ENCODE measurements around the gene DNAJC3. TPM values are rescaled to one million over a fixed set of nuclear protein-coding genes. Genes with fewer than 3 reads are reported as not detected.
A peak's percentile ranks its signal among the peaks of the same experiment; 100 is the strongest.

Gene DNAJC3
- total and polyA plus RNA-seq, 9 donors = 13.9 to 26.3 (median 18.1) TPM

DNA sequence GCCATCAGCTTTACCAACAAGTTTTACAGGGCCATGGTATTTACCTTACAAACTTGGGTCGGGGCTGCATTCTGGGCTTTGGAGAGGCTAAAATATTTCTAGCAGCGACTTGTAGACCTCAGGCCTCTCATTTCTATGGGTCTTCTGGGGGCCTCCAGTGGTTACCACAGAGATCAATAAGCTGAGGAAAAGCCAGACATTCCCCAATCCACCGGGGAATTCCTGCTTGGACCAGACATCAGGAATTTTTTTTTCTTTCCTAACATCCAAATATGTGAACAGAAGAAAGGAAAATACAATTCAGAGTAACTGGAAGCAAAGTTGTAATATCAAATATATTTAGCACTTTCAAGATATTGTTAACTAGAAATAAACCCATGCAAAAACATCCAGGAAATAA, 33.9 kb upstream of the DNAJC3 start:
- Histone ChIP-seq H3K27ac (ENCODE audit: low read length) (peak overlapping the region; percentile 89), H3K4me3 (ENCODE audit: low read length) (peak overlapping the region; percentile 66), H3K27me3 (ENCODE audit: control insufficient read depth, insufficient read depth, low read length) (peaks cover 7% of the 10 kb centered on the region), H3K4me1 (ENCODE audit: control insufficient read depth, insufficient read depth, low read length) (peaks cover 18% of the 10 kb centered on the region), H3K9me3 (replicated peaks; ENCODE audit: control insufficient read depth, low read depth, low read length) (no peaks in the 10 kb centered on the region), H3K36me3 (ENCODE audit: control insufficient read depth, insufficient read depth, low read length) (peaks cover 8% of the 10 kb centered on the region)
- DNase-seq = no peak
- WGBS (ENCODE audit: insufficient coverage) = 35% methylated on average over 2 of the region's 3 CpGs

DNA sequence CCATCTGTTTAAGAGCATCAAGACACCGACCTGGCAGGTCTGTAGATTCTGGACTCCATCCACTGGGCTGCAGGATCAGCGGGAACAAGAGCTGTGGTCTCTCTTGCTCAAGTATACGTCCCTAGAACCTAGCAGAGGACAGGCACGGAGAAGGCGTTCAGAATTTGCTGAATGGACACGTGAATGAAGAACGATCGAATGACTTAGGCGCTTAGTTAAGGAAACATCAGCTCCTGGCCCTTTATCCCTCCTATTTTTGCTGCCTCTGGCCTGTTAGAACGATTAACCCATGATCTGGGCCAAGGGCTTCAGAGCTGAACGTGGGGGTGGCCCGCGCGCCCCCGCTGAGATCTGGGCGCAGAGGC, 33.4 kb upstream of the DNAJC3 start:
- Histone ChIP-seq H3K36me3 (ENCODE audit: control insufficient read depth, insufficient read depth, low read length) (peaks cover 8% of the 10 kb centered on the region), H3K27ac (ENCODE audit: low read length) (peak overlapping the region; percentile 89), H3K9me3 (replicated peaks; ENCODE audit: control insufficient read depth, low read depth, low read length) (no peaks in the 10 kb centered on the region), H3K27me3 (ENCODE audit: control insufficient read depth, insufficient read depth, low read length) (peaks cover 7% of the 10 kb centered on the region), H3K4me1 (ENCODE audit: control insufficient read depth, insufficient read depth, low read length) (peaks cover 18% of the 10 kb centered on the region), H3K4me3 (ENCODE audit: low read length) (peak overlapping the region; percentile 66)
- 3% methylated on average over 15 of the region's 16 CpGs for WGBS (ENCODE audit: insufficient coverage)
- peak; percentile 70 for DNase-seq

DNA sequence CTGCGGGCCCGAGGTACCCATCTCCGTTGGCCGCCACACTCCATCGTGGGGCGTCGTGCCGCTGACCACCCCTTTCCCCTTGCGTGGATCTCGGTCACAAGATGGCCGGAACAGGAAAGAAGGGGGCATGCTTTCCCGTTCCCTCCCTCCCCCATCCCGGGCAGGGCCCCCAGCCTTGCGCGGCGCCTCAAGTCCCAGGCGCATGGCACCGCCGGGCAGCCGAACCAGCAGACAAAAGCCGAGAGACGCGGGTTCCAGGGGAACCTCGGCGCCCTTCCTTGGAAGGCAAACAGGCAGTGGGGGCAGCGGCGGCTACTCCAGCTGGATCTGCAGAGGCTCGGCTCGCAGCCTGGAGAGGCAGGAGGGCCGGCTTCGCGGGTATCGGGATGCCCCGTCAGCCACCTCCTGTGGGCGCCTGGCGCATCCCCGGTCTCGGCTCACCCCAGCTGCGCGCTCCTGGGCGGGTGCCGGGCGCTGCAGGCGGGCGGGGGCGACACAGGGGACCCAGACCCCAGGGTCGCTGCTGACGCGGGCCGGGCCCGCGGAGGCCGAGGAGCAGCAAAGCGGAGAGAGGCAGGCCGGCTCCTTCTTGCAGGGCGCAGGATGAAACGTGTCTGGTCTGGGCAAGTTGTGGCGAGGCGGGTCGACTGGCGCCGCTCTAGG, 32.9 kb upstream of the DNAJC3 start:
- Histone ChIP-seq H3K27ac (ENCODE audit: low read length) (peak overlapping the region; percentile 89), H3K4me1 (ENCODE audit: control insufficient read depth, insufficient read depth, low read length) (peaks cover 18% of the 10 kb centered on the region), H3K36me3 (ENCODE audit: control insufficient read depth, insufficient read depth, low read length) (peaks cover 8% of the 10 kb centered on the region), H3K4me3 (ENCODE audit: low read length) (peak overlapping the region; percentile 66), H3K9me3 (replicated peaks; ENCODE audit: control insufficient read depth, low read depth, low read length) (no peaks in the 10 kb centered on the region), H3K27me3 (ENCODE audit: control insufficient read depth, insufficient read depth, low read length) (peaks cover 7% of the 10 kb centered on the region)
- under 1% methylated on average over 59 of the region's 62 CpGs for WGBS (ENCODE audit: insufficient coverage)
- peak; percentile 70 for DNase-seq

DNA sequence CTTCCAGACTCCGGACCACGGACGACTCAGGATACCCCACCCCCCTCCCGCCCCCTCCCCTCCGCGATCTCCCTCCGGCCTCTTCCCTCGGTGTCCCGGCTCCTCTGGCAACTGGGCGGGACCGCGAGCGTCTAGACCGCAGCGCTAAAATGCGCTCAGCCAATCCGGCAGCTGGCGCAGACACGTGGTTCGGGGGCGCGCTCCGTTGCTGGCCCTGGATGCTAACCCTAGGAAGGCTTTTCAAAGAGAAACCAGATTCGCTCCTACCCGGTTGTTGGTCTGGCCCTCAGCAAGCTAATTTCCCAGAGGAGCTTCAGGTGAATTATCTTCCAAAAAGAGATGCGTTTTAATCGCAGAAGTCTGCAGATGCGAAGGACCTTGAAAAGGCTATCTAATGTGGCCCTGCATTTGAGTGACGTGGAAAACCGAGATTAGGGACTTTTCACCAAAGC, 32.3 kb upstream of the DNAJC3 start, which contains the start of gene DZIP1:
Gene DZIP1, minus strand, starts transcription at position 106 of the 452 bp plus-strand sequence. CDS start 2,677 bp downstream, outside the sequence.
- Histone ChIP-seq H3K4me1 (ENCODE audit: control insufficient read depth, insufficient read depth, low read length) (peaks cover 18% of the 10 kb centered on the region), H3K9me3 (replicated peaks; ENCODE audit: control insufficient read depth, low read depth, low read length) (no peaks in the 10 kb centered on the region), H3K27ac (ENCODE audit: low read length) (peak within 1 kb of the TSS; percentile 89), H3K4me3 (ENCODE audit: low read length) (peak within 1 kb of the TSS; percentile 66), H3K36me3 (ENCODE audit: control insufficient read depth, insufficient read depth, low read length) (peaks cover 8% of the 10 kb centered on the region), H3K27me3 (ENCODE audit: control insufficient read depth, insufficient read depth, low read length) (peaks cover 7% of the 10 kb centered on the region)
- 0% methylated on average over 22 of the region's 30 CpGs for WGBS (ENCODE audit: insufficient coverage)
- peak; percentile 95 for DNase-seq

DNA sequence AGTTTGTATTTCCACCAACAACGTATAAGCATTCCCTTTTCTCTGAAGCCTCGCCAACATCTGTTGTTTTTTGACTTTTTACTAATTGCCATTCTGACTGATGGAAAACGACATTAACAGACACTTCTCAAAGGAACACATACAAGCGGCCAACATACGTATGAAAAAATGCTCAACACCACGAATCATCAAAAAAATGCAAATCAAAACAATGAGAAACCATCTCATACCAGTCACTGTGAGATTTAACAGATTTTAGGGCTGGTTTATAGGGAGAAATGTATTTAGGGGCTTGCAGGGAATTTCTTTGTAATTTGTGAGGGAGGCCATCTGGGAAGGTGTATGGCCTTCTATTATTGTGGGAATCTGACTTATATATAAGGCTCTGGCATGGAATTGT, 29.6 kb upstream of the DNAJC3 start:
- 66% methylated on average over 2 of the region's 6 CpGs for WGBS (ENCODE audit: insufficient coverage)
- DNase-seq = no peak
- Histone ChIP-seq H3K27me3 (ENCODE audit: control insufficient read depth, insufficient read depth, low read length) (no peaks in the 10 kb centered on the region), H3K4me1 (ENCODE audit: control insufficient read depth, insufficient read depth, low read length) (peaks cover 9% of the 10 kb centered on the region), H3K4me3 (ENCODE audit: low read length) (no peak overlapping the region), H3K36me3 (ENCODE audit: control insufficient read depth, insufficient read depth, low read length) (no peaks in the 10 kb centered on the region), H3K27ac (ENCODE audit: low read length) (no peak overlapping the region), H3K9me3 (replicated peaks; ENCODE audit: control insufficient read depth, low read depth, low read length) (no peaks in the 10 kb centered on the region)

GRCh38 chr13:95650696-95651095, 26.2 kb upstream of the DNAJC3 start:
- DNase-seq = no peak
- no CpG with 5 or more reads among the region's 5 CpGs for WGBS (ENCODE audit: insufficient coverage)
- no peaks in the 10 kb centered on the region for H3K36me3 ChIP-seq (ENCODE audit: control insufficient read depth, insufficient read depth, low read length)
- no peak overlapping the region for H3K27ac ChIP-seq (ENCODE audit: low read length)
- no peak overlapping the region for H3K4me3 ChIP-seq (ENCODE audit: low read length)
- no peaks in the 10 kb centered on the region for H3K4me1 ChIP-seq (ENCODE audit: control insufficient read depth, insufficient read depth, low read length)
- no peaks in the 10 kb centered on the region for H3K27me3 ChIP-seq (ENCODE audit: control insufficient read depth, insufficient read depth, low read length)
- no peaks in the 10 kb centered on the region for H3K9me3 ChIP-seq (replicated peaks; ENCODE audit: control insufficient read depth, low read depth, low read length)

- no peaks in the 10 kb centered on the region for H3K4me1 ChIP-seq (ENCODE audit: control insufficient read depth, insufficient read depth, low read length)
- no peak overlapping the region for H3K4me3 ChIP-seq (ENCODE audit: low read length)
- no peaks in the 10 kb centered on the region for H3K9me3 ChIP-seq (replicated peaks; ENCODE audit: control insufficient read depth, low read depth, low read length)
- H3K27me3 ChIP-seq (ENCODE audit: control insufficient read depth, insufficient read depth, low read length) = no peaks in the 10 kb centered on the region
- H3K27ac ChIP-seq (ENCODE audit: low read length) = no peak overlapping the region
- no peaks in the 10 kb centered on the region for H3K36me3 ChIP-seq (ENCODE audit: control insufficient read depth, insufficient read depth, low read length)
- no CpG with 5 or more reads among the region's 1 CpG for WGBS (ENCODE audit: insufficient coverage)
- DNase-seq = no peak
Measured at GRCh38 chr13:95652244-95652764, 24.6 kb upstream of the DNAJC3 start.

DNA sequence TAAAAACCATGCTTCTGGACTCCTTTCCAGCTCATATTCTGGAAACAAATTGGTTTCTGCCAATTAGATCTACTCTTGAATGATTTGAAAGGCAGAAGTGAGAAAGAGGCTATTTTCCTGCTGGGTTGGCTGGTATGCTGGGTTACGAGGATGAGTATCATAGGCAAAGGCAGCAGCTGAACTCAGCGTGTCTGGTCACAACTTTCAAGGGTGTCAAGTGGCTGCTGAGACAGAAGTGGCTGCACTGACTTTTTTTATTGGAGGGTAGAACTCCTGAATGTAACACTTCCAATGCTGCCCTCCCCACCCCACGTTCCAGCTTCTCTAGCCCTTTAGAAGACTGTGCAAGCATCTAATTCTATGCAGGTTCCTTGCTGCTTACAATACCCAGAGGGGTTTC, 24.1 kb upstream of the DNAJC3 start:
- Histone ChIP-seq H3K36me3 (ENCODE audit: control insufficient read depth, insufficient read depth, low read length) (no peaks in the 10 kb centered on the region), H3K9me3 (replicated peaks; ENCODE audit: control insufficient read depth, low read depth, low read length) (no peaks in the 10 kb centered on the region), H3K4me3 (ENCODE audit: low read length) (no peak overlapping the region), H3K4me1 (ENCODE audit: control insufficient read depth, insufficient read depth, low read length) (no peaks in the 10 kb centered on the region), H3K27ac (ENCODE audit: low read length) (no peak overlapping the region), H3K27me3 (ENCODE audit: control insufficient read depth, insufficient read depth, low read length) (no peaks in the 10 kb centered on the region)
- 47% methylated on average over 2 of the region's 3 CpGs for WGBS (ENCODE audit: insufficient coverage)
- DNase-seq = no peak

DNA sequence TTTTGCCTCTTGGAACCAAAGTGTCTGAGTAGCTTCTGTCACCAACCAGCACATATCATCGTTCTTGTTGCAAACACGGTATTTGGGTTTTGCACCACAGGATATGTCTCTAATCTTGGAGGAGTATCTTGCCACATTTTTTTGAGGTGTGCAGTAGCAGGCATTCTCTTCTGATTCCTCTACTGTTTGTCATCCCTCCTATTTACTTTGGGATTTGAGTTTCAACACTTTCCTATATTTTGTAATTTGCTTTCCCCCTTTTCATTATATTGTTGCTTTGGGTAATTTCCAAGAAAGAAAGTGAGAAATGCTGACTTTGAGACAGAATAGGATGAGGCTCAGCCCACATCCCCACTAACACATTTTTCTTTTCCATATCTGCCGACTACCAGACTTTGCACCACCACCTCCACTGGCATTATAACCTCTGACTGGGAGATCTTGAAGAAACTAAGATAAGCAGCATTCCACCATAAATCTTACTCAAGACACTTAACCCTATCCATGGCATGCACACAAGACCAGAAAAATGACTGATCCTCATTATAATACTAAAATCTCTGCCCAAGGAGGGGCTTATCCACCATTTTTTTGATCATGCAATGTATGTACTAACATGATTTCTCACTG, 20.4 kb upstream of the DNAJC3 start:
- no peak for DNase-seq
- WGBS (ENCODE audit: insufficient coverage) = 86% methylated on average over 1 of the region's 3 CpGs
- no peaks in the 10 kb centered on the region for H3K27me3 ChIP-seq (ENCODE audit: control insufficient read depth, insufficient read depth, low read length)
- no peaks in the 10 kb centered on the region for H3K36me3 ChIP-seq (ENCODE audit: control insufficient read depth, insufficient read depth, low read length)
- no peak overlapping the region for H3K4me3 ChIP-seq (ENCODE audit: low read length)
- H3K9me3 ChIP-seq (replicated peaks; ENCODE audit: control insufficient read depth, low read depth, low read length) = no peaks in the 10 kb centered on the region
- no peaks in the 10 kb centered on the region for H3K4me1 ChIP-seq (ENCODE audit: control insufficient read depth, insufficient read depth, low read length)
- no peak overlapping the region for H3K27ac ChIP-seq (ENCODE audit: low read length)

DNA sequence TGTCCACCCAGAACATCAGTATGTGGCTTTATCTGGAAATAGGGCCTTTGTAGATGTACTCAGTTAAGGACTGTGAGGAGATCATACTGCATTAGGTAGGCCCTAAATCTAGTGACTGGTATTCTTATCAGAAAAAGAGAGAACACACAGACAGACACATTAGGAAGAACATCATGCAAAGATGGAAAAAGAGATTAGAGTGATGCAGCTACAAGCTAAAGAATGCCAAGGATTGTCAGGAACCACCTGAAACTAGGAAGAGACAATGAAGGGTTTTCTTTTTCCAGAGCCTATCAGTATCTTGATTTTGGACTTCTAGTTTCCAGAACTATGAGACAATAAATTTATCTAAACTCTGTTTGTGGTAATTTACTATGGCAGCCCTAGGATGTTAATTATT, 17.4 kb upstream of the DNAJC3 start:
- Histone ChIP-seq H3K27me3 (ENCODE audit: control insufficient read depth, insufficient read depth, low read length) (no peaks in the 10 kb centered on the region), H3K9me3 (replicated peaks; ENCODE audit: control insufficient read depth, low read depth, low read length) (no peaks in the 10 kb centered on the region), H3K27ac (ENCODE audit: low read length) (no peak overlapping the region), H3K36me3 (ENCODE audit: control insufficient read depth, insufficient read depth, low read length) (no peaks in the 10 kb centered on the region), H3K4me3 (ENCODE audit: low read length) (no peak overlapping the region), H3K4me1 (ENCODE audit: control insufficient read depth, insufficient read depth, low read length) (no peaks in the 10 kb centered on the region)
- DNase-seq = no peak
